B cell (primary cell): ENCODE results near the gene ACO2. TPM values are rescaled to one million over a fixed set of nuclear protein-coding genes. Genes with fewer than 3 reads are reported as not detected.
A peak's percentile ranks its signal among the peaks of the same experiment; 100 is the strongest.

Source experiments
- ATAC-seq: fragments of 200-7000 bp; cut with Tn5 transposase; one replicate; pipeline ENCODE4 v1.10.0; 2021; ENCODE audit warnings: low read depth, mild to moderate bottlenecking, moderate number of reproducible peaks, moderate library complexity
- CTCF ChIA-PET: fragments of 350-600 bp; sonication (Branson Sonifier 250); formaldehyde crosslinking; loops from one replicate; lab custom pipeline; 2021; ENCODE audit warnings: antibody characterized with exemption, inconsistent platforms; lab: Charles Lee
- POLR2A ChIA-PET: fragments of 350-600 bp; sonication (Branson Sonifier 250); formaldehyde crosslinking; loops from one replicate; lab custom pipeline; 2021; ENCODE audit warnings: antibody characterized with exemption; lab: Charles Lee
- DNase-seq: peaks from one replicate; pipeline ENCODE4 v3.0.0; 2013
- H2AFZ ChIP-seq: 2 replicates; pipeline ENCODE4 v1.6.1; 2012; ENCODE audit warnings: mild to moderate bottlenecking, low read depth, low read length; ENCODE audit not compliant: insufficient read depth, poor library complexity, severe bottlenecking
- H3K27ac ChIP-seq, 2 donors: 1 replicate in 1 of 2; 2 replicates in 1 of 2; pipeline ENCODE4 v1.5.1; 2012 to 2013; ENCODE audit warnings: low read length in 2 of 2, mild to moderate bottlenecking in 2 of 2, moderate library complexity in 1 of 2
- H3K27me3 ChIP-seq, 4 experiments: fragments of 200-600 bp in 1 of 4; sonication (generic) in 1 of 4; replicated peaks in 1 of 4; 1 replicate in 2 of 4; 2 replicates in 2 of 4; pipeline versions ENCODE4 v1.6.1 to v1.7.0; 2013 to 2016; ENCODE audit warnings: low read length in 3 of 4, mild to moderate bottlenecking in 2 of 4, mixed read lengths in 1 of 4, moderate library complexity in 1 of 4; ENCODE audit not compliant: insufficient read depth in 4 of 4, control insufficient read depth in 3 of 4; ENCODE audit errors: control extremely low read depth in 1 of 4
- H3K36me3 ChIP-seq, 2 experiments: replicated peaks in 1 of 2; 1 replicate in 1 of 2; 2 replicates in 1 of 2; pipeline versions ENCODE4 v1.6.1 to v1.7.1; 2013; ENCODE audit warnings: low read length in 1 of 2; ENCODE audit not compliant: insufficient read depth in 2 of 2, control insufficient read depth in 1 of 2; ENCODE audit errors: control extremely low read depth in 1 of 2, extremely low read depth in 1 of 2
- H3K4me1 ChIP-seq, 2 donors: fragments of 200-600 bp in 1 of 2; sonication (generic) in 1 of 2; 1 replicate in 1 of 2; 2 replicates in 1 of 2; pipeline versions ENCODE4 v1.5.1 to v1.6.1; 2013 to 2017; ENCODE audit warnings: low read length in 2 of 2; ENCODE audit not compliant: control insufficient read depth in 2 of 2, insufficient read depth in 2 of 2
- H3K4me2 ChIP-seq: replicated peaks from 2 replicates; pipeline ENCODE3; 2012; ENCODE audit warnings: mild to moderate bottlenecking, low read depth, low read length; ENCODE audit not compliant: poor library complexity, severe bottlenecking
- H3K4me3 ChIP-seq, 5 experiments: fragments of 200-600 bp in 1 of 5; sonication (generic) in 1 of 5; 1 replicate in 3 of 5; 2 replicates in 2 of 5; pipeline versions ENCODE4 v1.5.1 to v1.7.0; 2011 to 2016; ENCODE audit warnings: low read length in 4 of 5, mild to moderate bottlenecking in 4 of 5, low read depth in 2 of 5, control low read depth in 1 of 5, moderate library complexity in 1 of 5; ENCODE audit not compliant: insufficient read depth in 1 of 5; ENCODE audit errors: control extremely low read depth in 1 of 5, extremely low read depth in 1 of 5
- H3K79me2 ChIP-seq: fragments of 200-600 bp; sonication (generic); one replicate; pipeline ENCODE4 v1.6.0; 2016; ENCODE audit warnings: low read length; ENCODE audit not compliant: control insufficient read depth, insufficient read depth
- H3K9ac ChIP-seq: fragments of 200-600 bp; sonication (generic); 2 replicates; pipeline ENCODE4 v1.6.1; 2017; ENCODE audit warnings: mild to moderate bottlenecking, low read length, moderate library complexity
- H3K9me3 ChIP-seq, 3 donors: one replicate each; pipeline versions ENCODE4 v1.6.1 to v1.7.1; 2013; ENCODE audit warnings: low read length in 2 of 3; ENCODE audit not compliant: control insufficient read depth in 2 of 3, insufficient read depth in 1 of 3; ENCODE audit errors: control extremely low read depth in 1 of 3
- H4K20me1 ChIP-seq: 2 replicates; pipeline ENCODE4 v1.6.0; 2012; ENCODE audit warnings: mild to moderate bottlenecking, low read length; ENCODE audit not compliant: insufficient read depth, control insufficient read depth, poor library complexity, severe bottlenecking
- H3K27ac Mint-ChIP-seq: one replicate; pipeline ENCODE4 v1.8.0; 2021; ENCODE audit warnings: mixed read lengths
- H3K27me3 Mint-ChIP-seq: one replicate; pipeline ENCODE4 v1.8.0; 2021; ENCODE audit warnings: mixed read lengths
- H3K4me1 Mint-ChIP-seq: one replicate; pipeline ENCODE4 v1.8.0; 2021; ENCODE audit warnings: mixed read lengths
- H3K4me3 Mint-ChIP-seq: one replicate; pipeline ENCODE4 v1.8.0; 2021; ENCODE audit warnings: mixed read lengths
- H3K9me3 Mint-ChIP-seq: one replicate; pipeline ENCODE4 v1.8.0; 2022; ENCODE audit warnings: mixed read lengths; ENCODE audit not compliant: insufficient read depth
- EZH2 ChIP-seq: IDR thresholded peaks from 2 replicates; pipeline ENCODE4 v1.6.1; 2012; ENCODE audit warnings: borderline replicate concordance, low read depth, mild to moderate bottlenecking, moderate library complexity, low read length; ENCODE audit not compliant: insufficient read depth, poor library complexity, severe bottlenecking
- WGBS: methylation state at CpG from one replicate; pipeline ENCODE4 v1.1.5; 2013; ENCODE audit warnings: missing lambda C conversion rate; ENCODE audit not compliant: insufficient coverage; 5-methylcytosine and 5-hydroxymethylcytosine counted together
- intact Hi-C: fragments of 100-400 bp; cut with micrococcal nuclease; formaldehyde crosslinking; loops from one replicate; pipeline ENCODE4 v1.10.0; 2022
- polyA plus RNA-seq: library from polyadenylated mRNA; depleted of rRNA; stranded (reverse); fragments of >200 nt; gene quantifications from 2 replicates; pipeline ENCODE4 v1.2.3, GENCODE V29; 2012
- total RNA-seq, 2 donors: library from RNA; stranded (reverse); fragments of 120-200 nt in 1 of 2; gene quantifications; 1 replicate in 1 of 2; 2 replicates in 1 of 2; pipeline versions ENCODE4 v1.2.3 to v1.2.4, GENCODE V29; 2013 to 2022
- TF ChIP-seq, protein P1 (sequence below): fragments of 200-600 bp; IDR thresholded peaks from one replicate; pipeline ENCODE4 v1.8.0; 2022; ENCODE audit warnings: antibody characterized with exemption, mild to moderate bottlenecking

Gene ACO2
- total and polyA plus RNA-seq, 2 donors (not counting 1 experiment from before 2014, with no cell fraction given), result 91.5 to 91.7 TPM

DNA sequence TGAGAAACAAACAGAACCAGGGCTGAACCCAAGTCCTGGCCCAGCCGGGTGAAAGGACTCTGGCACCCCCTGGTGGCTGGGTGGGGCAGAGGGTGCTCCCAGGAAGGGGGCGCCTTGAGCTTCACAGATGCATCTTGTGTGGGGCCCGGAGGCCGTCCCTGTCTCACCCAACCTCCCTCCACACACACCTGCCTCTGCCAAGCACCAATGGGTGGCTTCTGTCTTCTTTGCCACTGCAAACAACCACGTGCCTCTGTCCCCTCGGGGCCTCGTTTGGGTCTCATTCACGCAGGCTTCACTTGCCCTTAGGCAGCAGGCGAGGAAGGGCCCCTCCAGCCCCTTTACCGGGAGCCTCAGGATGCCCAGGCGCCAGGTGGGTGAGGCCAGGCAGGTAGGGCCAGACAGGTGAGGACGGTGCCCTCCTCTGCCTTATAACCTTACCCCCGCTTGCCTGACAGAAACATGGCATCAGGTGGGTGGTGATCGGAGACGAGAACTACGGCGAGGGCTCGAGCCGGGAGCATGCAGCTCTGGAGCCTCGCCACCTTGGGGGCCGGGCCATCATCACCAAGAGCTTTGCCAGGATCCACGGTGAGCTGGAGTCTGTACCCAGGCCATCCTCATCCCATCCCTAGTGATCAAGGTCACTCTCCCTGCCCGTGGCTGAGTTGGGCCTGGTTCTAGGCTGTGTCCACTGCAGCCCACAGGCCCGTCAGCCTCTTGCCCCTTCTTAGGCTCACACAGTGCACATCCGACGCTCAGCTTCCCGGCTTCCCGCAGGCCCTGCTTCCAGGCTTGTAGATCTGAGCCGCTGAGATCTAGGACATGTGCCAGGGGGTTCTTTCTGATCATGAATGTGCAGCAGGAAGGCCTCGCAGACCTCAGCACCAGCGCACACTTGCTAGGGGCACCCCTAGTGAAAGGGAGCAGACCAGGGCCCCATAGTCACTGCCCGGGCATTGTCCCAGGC, 58.2 kb downstream of the ACO2 start:
- TF ChIP-seq EZH2, result no peak
- TF ChIP-seq, protein P1, sequence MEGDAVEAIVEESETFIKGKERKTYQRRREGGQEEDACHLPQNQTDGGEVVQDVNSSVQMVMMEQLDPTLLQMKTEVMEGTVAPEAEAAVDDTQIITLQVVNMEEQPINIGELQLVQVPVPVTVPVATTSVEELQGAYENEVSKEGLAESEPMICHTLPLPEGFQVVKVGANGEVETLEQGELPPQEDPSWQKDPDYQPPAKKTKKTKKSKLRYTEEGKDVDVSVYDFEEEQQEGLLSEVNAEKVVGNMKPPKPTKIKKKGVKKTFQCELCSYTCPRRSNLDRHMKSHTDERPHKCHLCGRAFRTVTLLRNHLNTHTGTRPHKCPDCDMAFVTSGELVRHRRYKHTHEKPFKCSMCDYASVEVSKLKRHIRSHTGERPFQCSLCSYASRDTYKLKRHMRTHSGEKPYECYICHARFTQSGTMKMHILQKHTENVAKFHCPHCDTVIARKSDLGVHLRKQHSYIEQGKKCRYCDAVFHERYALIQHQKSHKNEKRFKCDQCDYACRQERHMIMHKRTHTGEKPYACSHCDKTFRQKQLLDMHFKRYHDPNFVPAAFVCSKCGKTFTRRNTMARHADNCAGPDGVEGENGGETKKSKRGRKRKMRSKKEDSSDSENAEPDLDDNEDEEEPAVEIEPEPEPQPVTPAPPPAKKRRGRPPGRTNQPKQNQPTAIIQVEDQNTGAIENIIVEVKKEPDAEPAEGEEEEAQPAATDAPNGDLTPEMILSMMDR, result peak; percentile 90
- Histone ChIP-seq H2AFZ (no peak overlapping the region), H3K27me3 (no peaks in the 10 kb centered on the region), H3K27ac (no peak overlapping the region), H3K4me1 (peaks cover 7 to 12% of the 10 kb centered on the region in 2 donors), H3K4me3 (no peak overlapping the region), H3K36me3 (peaks cover 0 to 81% of the 10 kb centered on the region in 2 experiments), H3K9me3 (no peaks in the 10 kb centered on the region), H4K20me1 (peaks cover 30% of the 10 kb centered on the region), H3K79me2 (no peaks in the 10 kb centered on the region), H3K9ac (no peak overlapping the region), H3K4me2 (no peak overlapping the region)
- no peak overlapping the region for H3K4me3 Mint-ChIP-seq
- H3K27ac Mint-ChIP-seq, result peak overlapping the region; percentile 74
- ChIA-PET POLR2A (interaction anchor here (0.6 to 1.9 kb wide), 2 partner anchors 123 to 146 kb away, joined by 3 to 6 read pairs; partner anchors contain the start of gene TEF), CTCF (interaction anchor here (0.6 to 13.2 kb wide), 30 partner anchors 10 to 605 kb away, joined by 3 to 228 read pairs (median 4); partner anchors contain the start of genes ACO2, DESI1, PHF5A and PMM1)
- H3K9me3 Mint-ChIP-seq, result no peaks in the 10 kb centered on the region
- intact Hi-C loops, result loop anchor here (1.0 kb wide), 1 partner anchor 124 kb away; no protein-coding TSS in a partner anchor
- H3K27me3 Mint-ChIP-seq, result no peaks in the 10 kb centered on the region
- DNase-seq (peak; percentile 78), ATAC-seq (peak; percentile 81)
- peaks cover 15% of the 10 kb centered on the region for H3K4me1 Mint-ChIP-seq
- 88% methylated on average over 29 of the region's 32 CpGs for WGBS
